Fibroblast of the aortic adventitia (primary cell): ENCODE data around the gene SMNDC1. TPM values are rescaled to one million over a fixed set of nuclear protein-coding genes. Genes with fewer than 3 reads are reported as not detected.

ENCODE experiments used
- DNase-seq: peaks from one replicate; pipeline ENCODE4 v3.0.0-alpha.2; 2010; ENCODE audit warnings: low read depth
- H3K4me3 ChIP-seq: 2 replicates; pipeline ENCODE4 v1.5.1; 2011; ENCODE audit warnings: low read depth, mild to moderate bottlenecking, control low read depth, low read length, moderate library complexity
- CTCF ChIP-seq: IDR thresholded peaks from 2 replicates; pipeline ENCODE4 v1.5.1; 2011; ENCODE audit warnings: mild to moderate bottlenecking, low read length, control low read depth, inconsistent platforms; ENCODE audit not compliant: insufficient read depth
- total RNA-seq: library from RNA; depleted of rRNA; stranded (reverse); fragments of >200 nt; gene quantifications from 2 replicates; pipeline ENCODE4 v1.2.3, GENCODE V29; 2012; ENCODE audit warnings: low replicate concordance

The SMNDC1 gene
- total RNA-seq, 1 donor: 8.9 TPM

GRCh38 chr10:110268971-110269370 is 35.7 kb downstream of the SMNDC1 start:
- TF ChIP-seq CTCF: no peak
- no peak for DNase-seq
- no peak overlapping the region for H3K4me3 ChIP-seq

GRCh38 chr10:110268442-110268841 is 36.3 kb downstream of the SMNDC1 start:
- H3K4me3 ChIP-seq: no peak overlapping the region
- no peak for TF ChIP-seq CTCF
- DNase-seq: peak; percentile 8

DNA sequence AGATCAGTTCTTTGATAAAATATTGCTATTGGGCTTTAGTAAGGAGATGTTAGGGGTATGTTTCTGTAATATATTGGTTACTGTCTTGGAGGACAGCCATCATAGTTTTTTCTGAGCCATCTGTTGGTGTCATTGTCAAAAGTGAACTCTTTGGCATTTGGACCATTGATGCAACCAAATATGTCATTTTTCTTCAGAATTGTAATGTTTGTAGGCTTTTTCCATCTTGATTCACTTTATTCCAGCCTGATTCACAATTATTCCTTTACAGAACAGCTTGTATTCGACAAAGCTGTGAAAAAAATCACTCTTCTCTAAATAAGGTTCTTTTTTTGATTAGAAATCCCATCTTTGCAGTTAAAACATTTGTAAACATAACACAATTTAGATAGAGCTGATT is 37.4 kb downstream of the SMNDC1 start:
- TF ChIP-seq CTCF: no peak
- DNase-seq: no peak
- no peak overlapping the region for H3K4me3 ChIP-seq

DNA sequence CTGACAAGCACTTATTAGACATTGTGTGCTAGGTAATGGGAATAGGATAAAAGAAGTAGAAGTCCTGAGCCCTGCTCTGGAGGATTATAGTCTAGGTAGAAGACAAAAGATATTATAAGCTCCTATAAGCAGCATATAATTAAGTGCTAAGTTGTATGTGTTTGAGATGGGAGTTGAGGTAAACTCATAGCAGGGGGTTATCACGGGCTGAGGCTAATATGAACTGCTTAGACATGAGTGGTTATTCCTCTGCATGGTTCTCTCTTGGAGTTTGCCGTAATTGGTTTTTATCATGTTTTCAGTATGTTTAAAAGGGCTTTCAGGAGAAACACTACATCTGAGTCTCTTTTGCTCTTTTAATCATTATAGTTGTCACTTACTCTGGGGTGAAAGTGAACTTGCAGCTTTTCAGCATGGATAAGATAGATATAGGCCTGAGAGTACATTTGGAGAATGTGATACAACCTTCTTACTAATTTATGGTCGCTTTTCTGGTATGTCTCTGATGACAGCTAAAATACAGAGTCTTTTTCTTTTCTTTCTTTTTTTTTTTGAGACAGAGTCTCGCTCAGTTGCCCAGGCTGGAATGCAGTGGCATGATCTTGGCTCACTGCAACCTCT is 39.0 kb downstream of the SMNDC1 start:
- DNase-seq: no peak
- no peak for TF ChIP-seq CTCF
- no peak overlapping the region for H3K4me3 ChIP-seq

DNA sequence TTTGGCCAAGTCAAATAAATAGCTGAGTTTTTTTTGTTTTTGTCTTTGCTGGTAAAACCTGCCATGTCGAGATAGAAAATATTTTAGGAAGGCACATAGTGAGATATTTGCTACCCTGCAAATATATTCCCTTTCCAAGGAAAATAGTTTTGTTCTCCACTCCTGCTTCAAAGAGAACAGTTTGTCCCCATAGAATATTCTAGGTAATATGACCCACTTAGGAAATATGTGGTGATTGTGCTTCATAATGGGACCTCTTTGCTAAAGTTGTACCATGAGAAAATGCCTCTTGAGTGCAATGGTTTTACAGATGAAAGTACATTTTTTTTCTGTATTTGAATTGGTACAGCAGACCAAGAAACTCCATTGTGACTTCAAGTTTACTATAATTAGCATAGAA is 41.6 kb downstream of the SMNDC1 start:
- TF ChIP-seq CTCF: no peak
- DNase-seq: no peak
- H3K4me3 ChIP-seq: no peak overlapping the region

- no peak for TF ChIP-seq CTCF
- DNase-seq: no peak
- no peak overlapping the region for H3K4me3 ChIP-seq
Observed at GRCh38 chr10:110260746-110261477, 43.8 kb downstream of the SMNDC1 start.
